K562 (cell line): ENCODE measurements around the gene ERVK3-1. TPM values are rescaled to one million over a fixed set of nuclear protein-coding genes. Genes with fewer than 3 reads are reported as not detected.

ENCODE experiments used
- CHD1 ChIP-seq: fragments of 200-600 bp; sonication (generic); IDR thresholded peaks from one replicate; pipeline ENCODE4 v1.6.1; 2012; ENCODE audit warnings: mild to moderate bottlenecking, moderate library complexity, low read length, inconsistent platforms
- CREBBP ChIP-seq: IDR thresholded peaks from one replicate; pipeline ENCODE4 v1.6.1; 2012; ENCODE audit warnings: low read depth, mild to moderate bottlenecking, control low read depth, inconsistent platforms, low read length
- E2F4 ChIP-seq: sonication (generic); formaldehyde crosslinking; IDR thresholded peaks from 2 replicates; pipeline ENCODE4 v1.8.0; 2022; ENCODE audit warnings: mild to moderate bottlenecking, low read depth, missing genetic modification reagents
- FOXA1 ChIP-seq: fragments of 450-650 bp; IDR thresholded peaks from 2 replicates; pipeline ENCODE4 v1.6.1; 2016; ENCODE audit warnings: mild to moderate bottlenecking, borderline replicate concordance
- FOXA3 ChIP-seq, 2 experiments: fragments of 450-650 bp in 1 of 2; sonication (generic) in 1 of 2; formaldehyde crosslinking; IDR thresholded peaks in 1 of 2; conservative IDR thresholded peaks in 1 of 2; 2 replicates each; pipeline versions ENCODE4 v1.4.0 to v1.8.0; 2020 to 2022; ENCODE audit warnings: mild to moderate bottlenecking in 2 of 2, missing genetic modification reagents in 1 of 2
- KAT7 ChIP-seq: sonication (generic); formaldehyde crosslinking; IDR thresholded peaks from 2 replicates; pipeline ENCODE4 v1.8.0; 2022; ENCODE audit warnings: missing genetic modification reagents, mild to moderate bottlenecking, borderline replicate concordance
- L3MBTL2 ChIP-seq: fragments of 450-650 bp; IDR thresholded peaks from 2 replicates; pipeline ENCODE4 v1.6.1; 2016; ENCODE audit warnings: mild to moderate bottlenecking, moderate library complexity
- MAZ ChIP-seq, 2 experiments: fragments of 450-650 bp in 1 of 2; sonication (generic) in 1 of 2; formaldehyde crosslinking; IDR thresholded peaks in 1 of 2; conservative IDR thresholded peaks in 1 of 2; 2 replicates each; pipeline versions ENCODE4 v1.4.0 to v1.5.0; 2020; ENCODE audit warnings: mild to moderate bottlenecking in 1 of 2, missing genetic modification reagents in 1 of 2
- MTA1 ChIP-seq: fragments of 450-650 bp; IDR thresholded peaks from 2 replicates; pipeline ENCODE4 v1.6.1; 2017; ENCODE audit warnings: borderline replicate concordance
- PRDM10 ChIP-seq: fragments of 450-650 bp; IDR thresholded peaks from 2 replicates; pipeline ENCODE4 v1.6.1; 2018; ENCODE audit not compliant: partially characterized antibody
- SIX5 ChIP-seq, 2 experiments: IDR thresholded peaks; 2 replicates each; pipeline ENCODE4 v1.6.1; 2011; ENCODE audit warnings: low read length in 2 of 2, borderline replicate concordance in 1 of 2, low read depth in 1 of 2, mild to moderate bottlenecking in 1 of 2, moderate library complexity in 1 of 2; ENCODE audit not compliant: insufficient read depth in 1 of 2
- STAT6 ChIP-seq: sonication (generic); formaldehyde crosslinking; IDR thresholded peaks from 2 replicates; pipeline ENCODE4 v1.8.1; 2023; ENCODE audit warnings: mild to moderate bottlenecking, missing genetic modification reagents
- TCF3 ChIP-seq: sonication (generic); formaldehyde crosslinking; IDR thresholded peaks from 2 replicates; pipeline ENCODE4 v1.4.0; 2020; ENCODE audit warnings: mild to moderate bottlenecking, missing genetic modification reagents
- ZBTB33 ChIP-seq: sonication (generic); formaldehyde crosslinking; IDR thresholded peaks from 2 replicates; pipeline ENCODE4 v1.8.1; 2023; ENCODE audit warnings: mild to moderate bottlenecking, missing genetic modification reagents
- ZC3H8 ChIP-seq: fragments of 450-650 bp; IDR thresholded peaks from 2 replicates; pipeline ENCODE4 v1.6.1; 2017
- ZNF232 ChIP-seq: sonication (generic); formaldehyde crosslinking; IDR thresholded peaks from 2 replicates; pipeline ENCODE4 v1.8.0; 2022; ENCODE audit warnings: mild to moderate bottlenecking, missing genetic modification reagents
- polyA plus RNA-seq, 8 experiments: library from polyadenylated mRNA; depleted of rRNA in 4 of 8; stranded (reverse) in 5 of 8; unstranded in 3 of 8; fragments of >200 nt; fragmentation: Nextera tagmentation in 2 of 8; fragmentation: Illumina TruSeq in 1 of 8; extraction: Ambion mirVana in 2 of 8; extraction: Trizol in 1 of 8; gene quantifications; 2 replicates each; pipeline versions ENCODE4 v1.2.1 to v1.2.3, GENCODE V29; 2011 to 2014; ENCODE audit warnings: inconsistent platforms in 1 of 8, missing spikeins in 1 of 8
- total RNA-seq, 7 experiments: library from RNA; depleted of rRNA in 6 of 7; stranded (reverse); fragments of >200 nt in 6 of 7; fragmentation: Illumina TruSeq in 2 of 7; extraction: Trizol in 2 of 7; gene quantifications; 2 replicates each; pipeline versions ENCODE4 v1.2.1 to v1.2.3, GENCODE V29; 2011 to 2021; ENCODE audit warnings: low replicate concordance in 1 of 7

The ERVK3-1 gene
- total and polyA plus RNA-seq, 9 of the 15 experiments (the other 6 are each of a cell fraction or from before 2014, with no cell fraction given) = 87.6 to 299 (median 119) TPM

GRCh38 chr19:58346961-58347929, 42.1 kb downstream of the ERVK3-1 start (continued):
- TF ChIP-seq STAT6 (CRISPR knock-in tag) (0 out of 2 replicates have a peak, but pooled peaks have one; percentile 15), L3MBTL2 (peak; percentile 93), SIX5 (IDR thresholded peaks at IDR 0.05; ENCODE audit: borderline replicate concordance in 1 of 2, insufficient read depth in 1 of 2, low read depth in 1 of 2, low read length in 2 of 2) (no peak), ZC3H8 (no peak), ZNF232 (no peak), FOXA3 (CRISPR knock-in tag; conservative IDR thresholded peaks at IDR 0.05 in 1 of 2, IDR thresholded peaks at IDR 0.05 in 1 of 2) (no peak), E2F4 (0 out of 2 replicates have a peak, but pooled peaks have one; percentile 10), CREBBP (no peak), ZBTB33 (CRISPR knock-in tag) (no peak), PRDM10 (peak; percentile 21), MAZ (CRISPR knock-in tag; conservative IDR thresholded peaks at IDR 0.05 in 1 of 2, IDR thresholded peaks at IDR 0.05 in 1 of 2) (peak; percentile 44 to 65), MTA1 (no peak), CHD1 (no peak), TCF3 (CRISPR knock-in tag) (no peak), KAT7 (CRISPR knock-in tag) (0 out of 2 replicates have a peak, but pooled peaks have one; percentile 60), FOXA1 (no peak)
